Measurements from ENCODE around the gene UGT2A2. TPM values are rescaled to one million over a fixed set of nuclear protein-coding genes. Genes with fewer than 3 reads are reported as not detected.
"Not testable (repeated sequence)": the region's sequence is repeated elsewhere in the genome, so short reads cannot be mapped to it uniquely, and the experiment has no call there.

UGT2A2 gene
- total RNA-seq = 0.09 TPM
- polyA plus RNA-seq (ENCODE audit: insufficient read depth in 1 of 8, insufficient read length in 8 of 8, low replicate concordance in 1 of 8) = not detected
- long read RNA-seq, donor 1 = 0 reads
- long read RNA-seq, donor 2 = 0 reads
- long read RNA-seq, donor 3 = 0 reads
- long read RNA-seq, donor 4 = 0 reads
- long read RNA-seq, donor 5 = 0 reads
- long read RNA-seq, donor 6 = 0 reads
- long read RNA-seq, donor 7 = 0 reads
- long read RNA-seq, donor 8 = 0 reads
- long read RNA-seq, donor 9 = 0 reads
- long read RNA-seq, donor 10 = 0 reads
- long read RNA-seq, donor 11 = 0 reads

- H3K27me3 ChIP-seq (ENCODE audit: control insufficient read depth, insufficient read depth, low read length) = no peaks in the 10 kb centered on the region
- H3K4me1 ChIP-seq (ENCODE audit: control insufficient read depth, insufficient read depth, low read length) = no peaks in the 10 kb centered on the region
- no peak for DNase-seq
- H3K4me3 ChIP-seq (ENCODE audit: low read length) = no peak within 1 kb of the TSS
- no peaks in the 10 kb centered on the region for H3K9me3 ChIP-seq (replicated peaks; ENCODE audit: control insufficient read depth, low read depth, low read length)
- H3K27ac ChIP-seq (ENCODE audit: low read length) = no peak within 1 kb of the TSS
- WGBS (ENCODE audit: insufficient coverage) = no CpG with 5 or more reads among the region's 3 CpGs
- no peaks in the 10 kb centered on the region for H3K36me3 ChIP-seq (ENCODE audit: control insufficient read depth, insufficient read depth, low read length)
Measured at GRCh38 chr4:69639542-69639941, at the start of gene UGT2A2. Gene UGT2A2 (minus strand): TSS chr4:69639642. CDS start chr4:69639640, 2 bp downstream.

GRCh38 chr4:69684804-69685203, 45.4 kb upstream of the UGT2A2 start:
- Histone ChIP-seq H3K9me3 (replicated peaks; ENCODE audit: control insufficient read depth, low read depth, low read length) (no peaks in the 10 kb centered on the region), H3K4me1 (ENCODE audit: control insufficient read depth, insufficient read depth, low read length) (no peaks in the 10 kb centered on the region), H3K27ac (ENCODE audit: low read length) (no peak overlapping the region), H3K4me3 (ENCODE audit: low read length) (no peak overlapping the region), H3K36me3 (ENCODE audit: control insufficient read depth, insufficient read depth, low read length) (no peaks in the 10 kb centered on the region), H3K27me3 (ENCODE audit: control insufficient read depth, insufficient read depth, low read length) (no peaks in the 10 kb centered on the region)
- no peak for DNase-seq
- no CpG with 5 or more reads among the region's 4 CpGs for WGBS (ENCODE audit: insufficient coverage)

- H3K4me3 ChIP-seq (ENCODE audit: low read length) = no peak overlapping the region
Measured at GRCh38 chr4:69668680-69669079, 29.2 kb upstream of the UGT2A2 start.

GRCh38 chr4:69664009-69664408, 24.6 kb upstream of the UGT2A2 start:
- 95% methylated on average over 11 of the region's 22 CpGs for WGBS (ENCODE audit: insufficient coverage)
- not testable (repeated sequence) for H3K4me1 ChIP-seq (ENCODE audit: control insufficient read depth, insufficient read depth, low read length); DNase-seq; H3K36me3 ChIP-seq (ENCODE audit: control insufficient read depth, insufficient read depth, low read length); H3K4me3 ChIP-seq (ENCODE audit: low read length); H3K27ac ChIP-seq (ENCODE audit: low read length); H3K9me3 ChIP-seq (replicated peaks; ENCODE audit: control insufficient read depth, low read depth, low read length); H3K27me3 ChIP-seq (ENCODE audit: control insufficient read depth, insufficient read depth, low read length)

More at GRCh38 chr4:69668680-69669079, 29.2 kb upstream of the UGT2A2 start:
- no peaks in the 10 kb centered on the region for H3K36me3 ChIP-seq (ENCODE audit: control insufficient read depth, insufficient read depth, low read length)
- no peaks in the 10 kb centered on the region for H3K9me3 ChIP-seq (replicated peaks; ENCODE audit: control insufficient read depth, low read depth, low read length)
- no peak for DNase-seq
- H3K4me1 ChIP-seq (ENCODE audit: control insufficient read depth, insufficient read depth, low read length) = no peaks in the 10 kb centered on the region
- no peak overlapping the region for H3K27ac ChIP-seq (ENCODE audit: low read length)
- H3K27me3 ChIP-seq (ENCODE audit: control insufficient read depth, insufficient read depth, low read length) = no peaks in the 10 kb centered on the region

GRCh38 chr4:69661130-69661803, 21.8 kb upstream of the UGT2A2 start:
- 44% methylated on average over 1 of the region's 4 CpGs for WGBS (ENCODE audit: insufficient coverage)
- DNase-seq; H3K4me1 ChIP-seq (ENCODE audit: control insufficient read depth, insufficient read depth, low read length); H3K9me3 ChIP-seq (replicated peaks; ENCODE audit: control insufficient read depth, low read depth, low read length); H3K4me3 ChIP-seq (ENCODE audit: low read length); H3K36me3 ChIP-seq (ENCODE audit: control insufficient read depth, insufficient read depth, low read length); H3K27me3 ChIP-seq (ENCODE audit: control insufficient read depth, insufficient read depth, low read length); H3K27ac ChIP-seq (ENCODE audit: low read length): not testable (repeated sequence)

GRCh38 chr4:69658133-69658532, 18.7 kb upstream of the UGT2A2 start:
- Histone ChIP-seq H3K4me1 (ENCODE audit: control insufficient read depth, insufficient read depth, low read length) (no peaks in the 10 kb centered on the region), H3K27me3 (ENCODE audit: control insufficient read depth, insufficient read depth, low read length) (no peaks in the 10 kb centered on the region), H3K4me3 (ENCODE audit: low read length) (no peak overlapping the region), H3K36me3 (ENCODE audit: control insufficient read depth, insufficient read depth, low read length) (no peaks in the 10 kb centered on the region), H3K27ac (ENCODE audit: low read length) (no peak overlapping the region), H3K9me3 (replicated peaks; ENCODE audit: control insufficient read depth, low read depth, low read length) (no peaks in the 10 kb centered on the region)
- 89% methylated on average over 12 of the region's 12 CpGs for whole genome bisulfite sequencing (ENCODE audit: insufficient coverage)
- DNase-seq = no peak

- H3K36me3 ChIP-seq (ENCODE audit: control insufficient read depth, insufficient read depth, low read length) = no peaks in the 10 kb centered on the region
- 39% methylated on average over 3 of the region's 6 CpGs for WGBS (ENCODE audit: insufficient coverage)
- H3K4me3 ChIP-seq (ENCODE audit: low read length) = no peak overlapping the region
- no peaks in the 10 kb centered on the region for H3K27me3 ChIP-seq (ENCODE audit: control insufficient read depth, insufficient read depth, low read length)
- H3K9me3 ChIP-seq (replicated peaks; ENCODE audit: control insufficient read depth, low read depth, low read length) = no peaks in the 10 kb centered on the region
- H3K4me1 ChIP-seq (ENCODE audit: control insufficient read depth, insufficient read depth, low read length) = no peaks in the 10 kb centered on the region
- peak; percentile 29 for DNase-seq
- H3K27ac ChIP-seq (ENCODE audit: low read length) = no peak overlapping the region
Measured at GRCh38 chr4:69656653-69657158, 17.3 kb upstream of the UGT2A2 start.

- Histone ChIP-seq H3K9me3 (replicated peaks; ENCODE audit: control insufficient read depth, low read depth, low read length) (no peaks in the 10 kb centered on the region), H3K4me1 (ENCODE audit: control insufficient read depth, insufficient read depth, low read length) (no peaks in the 10 kb centered on the region), H3K27ac (ENCODE audit: low read length) (no peak within 1 kb of the TSS), H3K36me3 (ENCODE audit: control insufficient read depth, insufficient read depth, low read length) (no peaks in the 10 kb centered on the region), H3K27me3 (ENCODE audit: control insufficient read depth, insufficient read depth, low read length) (no peaks in the 10 kb centered on the region), H3K4me3 (ENCODE audit: low read length) (no peak within 1 kb of the TSS)
- WGBS (ENCODE audit: insufficient coverage) = no CpG with 5 or more reads among the region's 1 CpG
- no peak for DNase-seq
Measured at GRCh38 chr4:69653147-69653546, 13.7 kb upstream of the UGT2A2 start, which contains the start of gene UGT2A1. Gene UGT2A1 (minus strand): TSS chr4:69653247. CDS start chr4:69647644, 5,603 bp downstream.

GRCh38 chr4:69650872-69651271, 11.4 kb upstream of the UGT2A2 start:
- Histone ChIP-seq H3K27ac (ENCODE audit: low read length) (no peak overlapping the region), H3K27me3 (ENCODE audit: control insufficient read depth, insufficient read depth, low read length) (no peaks in the 10 kb centered on the region), H3K9me3 (replicated peaks; ENCODE audit: control insufficient read depth, low read depth, low read length) (no peaks in the 10 kb centered on the region), H3K36me3 (ENCODE audit: control insufficient read depth, insufficient read depth, low read length) (no peaks in the 10 kb centered on the region), H3K4me1 (ENCODE audit: control insufficient read depth, insufficient read depth, low read length) (no peaks in the 10 kb centered on the region), H3K4me3 (ENCODE audit: low read length) (no peak overlapping the region)
- 57% methylated on average over 1 of the region's 3 CpGs for WGBS (ENCODE audit: insufficient coverage)
- no peak for DNase-seq

- no peak overlapping the region for H3K27ac ChIP-seq (ENCODE audit: low read length)
- no peak overlapping the region for H3K4me3 ChIP-seq (ENCODE audit: low read length)
- H3K9me3 ChIP-seq (replicated peaks; ENCODE audit: control insufficient read depth, low read depth, low read length) = no peaks in the 10 kb centered on the region
- H3K4me1 ChIP-seq (ENCODE audit: control insufficient read depth, insufficient read depth, low read length) = no peaks in the 10 kb centered on the region
- H3K36me3 ChIP-seq (ENCODE audit: control insufficient read depth, insufficient read depth, low read length) = no peaks in the 10 kb centered on the region
- WGBS (ENCODE audit: insufficient coverage) = 100% methylated on average over 1 of the region's 2 CpGs
- H3K27me3 ChIP-seq (ENCODE audit: control insufficient read depth, insufficient read depth, low read length) = no peaks in the 10 kb centered on the region
- DNase-seq = no peak
Measured at GRCh38 chr4:69649629-69650028, 10.2 kb upstream of the UGT2A2 start.

Data from muscle of leg (tissue), 16 donors.